HTR-8/SVneo (cell line): ENCODE measurements around the gene HASPIN.

Experiments used
- DNase-seq: peaks from one replicate; pipeline ENCODE4 v3.0.0; 2011; ENCODE audit warnings: low spot score, mixed read lengths; ENCODE audit not compliant: insufficient read length
- FAIRE-seq: peaks from 2 replicates; lab custom pipeline; 2011; peaks lifted over from hg19 to GRCh38; lab: Jason Lieb, UNC

HASPIN gene

GRCh38 chr17:3761036-3761917 lies 37.6 kb downstream of the HASPIN start:
- no peak for DNase-seq
- no peak for FAIRE-seq

GRCh38 chr17:3761918-3762380 lies 38.2 kb downstream of the HASPIN start:
- DNase-seq (no peak), FAIRE-seq (no peak)

GRCh38 chr17:3762922-3763776 lies 39.4 kb downstream of the HASPIN start:
- FAIRE-seq (no peak), DNase-seq (no peak)

- FAIRE-seq, result no peak
- DNase-seq, result no peak
Measured at GRCh38 chr17:3763777-3764170, 40.1 kb downstream of the HASPIN start.

- FAIRE-seq (no peak), DNase-seq (no peak)
Measured at GRCh38 chr17:3765981-3766380, 42.3 kb downstream of the HASPIN start.

GRCh38 chr17:3766779-3767178 lies 43.1 kb downstream of the HASPIN start:
- no peak for DNase-seq
- no peak for FAIRE-seq

- FAIRE-seq (no peak), DNase-seq (no peak)
Measured at GRCh38 chr17:3768341-3768740, 44.6 kb downstream of the HASPIN start.

GRCh38 chr17:3768769-3769168 lies 45.1 kb downstream of the HASPIN start:
- no peak for DNase-seq
- FAIRE-seq, result no peak

GRCh38 chr17:3770466-3770865 lies 46.8 kb downstream of the HASPIN start:
- FAIRE-seq, result no peak
- no peak for DNase-seq

GRCh38 chr17:3771140-3771539 lies 47.4 kb downstream of the HASPIN start:
- FAIRE-seq, result no peak
- DNase-seq, result no peak

- no peak for DNase-seq
- FAIRE-seq, result peak; percentile 28
Measured at GRCh38 chr17:3772764-3773163, 49.1 kb downstream of the HASPIN start.

- DNase-seq, result peak; percentile 64
- no peak for FAIRE-seq
Measured at GRCh38 chr17:3773511-3773910, 49.8 kb downstream of the HASPIN start.

GRCh38 chr17:3773966-3774365 lies 50.3 kb downstream of the HASPIN start:
- DNase-seq (no peak), FAIRE-seq (no peak)
